HCEC 1CT (cell line): ENCODE data around the gene OR51T1.
"Not testable (repeated sequence)": the region's sequence is repeated elsewhere in the genome, so short reads cannot be mapped to it uniquely, and the experiment has no call there.

Experiments used
- DNase-seq: peaks from one replicate; pipeline ENCODE4 v3.0.0-alpha.2; 2017

OR51T1 gene

GRCh38 chr11:4881860-4882500 is at the start of gene OR51T1:
Gene OR51T1 (plus strand): TSS chr11:4881900. CDS start chr11:4881900, 0 bp downstream.
- no peak for DNase-seq

GRCh38 chr11:4839851-4840549 is 41.7 kb upstream of the OR51T1 start:
- DNase-seq, result no peak

- no peak for DNase-seq
Measured at GRCh38 chr11:4848908-4849532, 32.7 kb upstream of the OR51T1 start, which contains the start of gene OR51S1. Gene OR51S1 (minus strand): TSS chr11:4849208. CDS start chr11:4849208, 0 bp downstream.

GRCh38 chr11:4851033-4851432 is 30.7 kb upstream of the OR51T1 start:
- no peak for DNase-seq

- DNase-seq, result not testable (repeated sequence)
Measured at GRCh38 chr11:4854286-4854685, 27.4 kb upstream of the OR51T1 start.

- no peak for DNase-seq
Measured at GRCh38 chr11:4862447-4863236, 19.1 kb upstream of the OR51T1 start.

GRCh38 chr11:4863876-4864275 is 17.8 kb upstream of the OR51T1 start:
- DNase-seq, result no peak

- no peak for DNase-seq
Measured at GRCh38 chr11:4865855-4866254, 15.8 kb upstream of the OR51T1 start.

GRCh38 chr11:4881188-4881587 is 512 bp upstream of the OR51T1 start:
- DNase-seq, result no peak

GRCh38 chr11:4882543-4882942 is 843 bp downstream of the OR51T1 start:
- DNase-seq, result no peak

- DNase-seq, result no peak
Measured at GRCh38 chr11:4884361-4884760, 2.7 kb downstream of the OR51T1 start.

GRCh38 chr11:4886186-4886585 is 4.5 kb downstream of the OR51T1 start:
- DNase-seq, result no peak

GRCh38 chr11:4887591-4887990 is 5.9 kb downstream of the OR51T1 start:
- DNase-seq, result no peak

GRCh38 chr11:4890279-4890678 is 8.6 kb downstream of the OR51T1 start:
- DNase-seq, result peak; percentile 6

- DNase-seq, result peak; percentile 92
Measured at GRCh38 chr11:4891996-4892640, 10.4 kb downstream of the OR51T1 start.

- no peak for DNase-seq
Measured at GRCh38 chr11:4903484-4903883, 21.8 kb downstream of the OR51T1 start, which contains the start of gene OR51A7. Gene OR51A7 (plus strand): TSS chr11:4903783. CDS start chr11:4907370, 3,587 bp downstream.

- DNase-seq, result no peak
Measured at GRCh38 chr11:4916581-4916980, 34.9 kb downstream of the OR51T1 start.

GRCh38 chr11:4919250-4919649 is 37.5 kb downstream of the OR51T1 start, which contains the start of gene OR51G2:
Gene OR51G2 (minus strand): TSS chr11:4919350. CDS start chr11:4915663, 3,687 bp downstream.
- no peak for DNase-seq

- DNase-seq, result no peak
Measured at GRCh38 chr11:4921796-4922195, 40.1 kb downstream of the OR51T1 start.

GRCh38 chr11:4922304-4922703 is 40.6 kb downstream of the OR51T1 start:
- DNase-seq, result no peak

- no peak for DNase-seq
Measured at GRCh38 chr11:4924239-4924638, 42.5 kb downstream of the OR51T1 start, which contains the start of gene OR51G1. Gene OR51G1 (minus strand): TSS chr11:4924339. CDS start chr11:4924339, 0 bp downstream.

- DNase-seq, result peak; percentile 2
Measured at GRCh38 chr11:4926608-4927007, 44.9 kb downstream of the OR51T1 start.
